ENCODE results near the gene STUB1.

The STUB1 gene

DNA sequence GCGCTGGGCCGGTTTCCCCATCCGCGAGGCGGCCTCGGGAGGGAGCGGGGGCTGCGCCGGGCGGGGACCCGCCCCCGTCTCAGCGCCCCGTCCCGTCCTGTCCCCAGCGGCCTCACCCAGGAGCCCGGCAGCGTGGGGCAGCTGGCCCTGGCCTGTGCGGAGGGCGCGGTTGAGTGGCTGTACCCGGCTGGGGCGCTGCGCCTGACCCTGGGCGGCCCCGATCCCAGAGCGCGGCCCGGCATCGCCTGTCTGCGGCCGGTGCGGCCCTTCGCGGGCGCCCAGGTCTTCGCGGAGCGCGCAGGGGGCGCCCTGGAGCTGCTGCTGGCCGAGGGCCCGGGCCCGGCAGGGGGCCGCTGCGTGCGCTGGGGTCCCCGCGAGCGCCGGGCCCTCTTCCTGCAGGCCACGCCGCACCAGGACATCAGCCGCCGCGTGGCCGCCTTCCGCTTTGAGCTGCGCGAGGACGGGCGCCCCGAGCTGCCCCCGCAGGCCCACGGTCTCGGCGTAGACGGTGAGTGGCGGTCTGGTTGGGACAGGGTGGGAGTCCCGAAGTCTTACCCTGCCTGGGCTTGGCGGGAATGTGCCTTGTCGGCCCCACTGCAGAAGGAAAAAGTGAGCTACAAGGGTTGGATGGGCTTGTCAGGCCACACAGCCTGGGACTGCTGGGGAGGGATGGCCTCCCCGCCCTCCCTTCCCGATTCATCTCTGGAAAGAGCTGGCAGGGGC is 35.4 kb downstream of the STUB1 start:
- H3K27ac ChIP-seq = peak overlapping the region; percentile 82
- TF ChIP-seq ZFX (IDR thresholded peaks at IDR 0.05) = peak; percentile 73
- TF ChIP-seq, protein P1, sequence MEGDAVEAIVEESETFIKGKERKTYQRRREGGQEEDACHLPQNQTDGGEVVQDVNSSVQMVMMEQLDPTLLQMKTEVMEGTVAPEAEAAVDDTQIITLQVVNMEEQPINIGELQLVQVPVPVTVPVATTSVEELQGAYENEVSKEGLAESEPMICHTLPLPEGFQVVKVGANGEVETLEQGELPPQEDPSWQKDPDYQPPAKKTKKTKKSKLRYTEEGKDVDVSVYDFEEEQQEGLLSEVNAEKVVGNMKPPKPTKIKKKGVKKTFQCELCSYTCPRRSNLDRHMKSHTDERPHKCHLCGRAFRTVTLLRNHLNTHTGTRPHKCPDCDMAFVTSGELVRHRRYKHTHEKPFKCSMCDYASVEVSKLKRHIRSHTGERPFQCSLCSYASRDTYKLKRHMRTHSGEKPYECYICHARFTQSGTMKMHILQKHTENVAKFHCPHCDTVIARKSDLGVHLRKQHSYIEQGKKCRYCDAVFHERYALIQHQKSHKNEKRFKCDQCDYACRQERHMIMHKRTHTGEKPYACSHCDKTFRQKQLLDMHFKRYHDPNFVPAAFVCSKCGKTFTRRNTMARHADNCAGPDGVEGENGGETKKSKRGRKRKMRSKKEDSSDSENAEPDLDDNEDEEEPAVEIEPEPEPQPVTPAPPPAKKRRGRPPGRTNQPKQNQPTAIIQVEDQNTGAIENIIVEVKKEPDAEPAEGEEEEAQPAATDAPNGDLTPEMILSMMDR (conservative IDR thresholded peaks at IDR 0.05) = peak; percentile 62

DNA sequence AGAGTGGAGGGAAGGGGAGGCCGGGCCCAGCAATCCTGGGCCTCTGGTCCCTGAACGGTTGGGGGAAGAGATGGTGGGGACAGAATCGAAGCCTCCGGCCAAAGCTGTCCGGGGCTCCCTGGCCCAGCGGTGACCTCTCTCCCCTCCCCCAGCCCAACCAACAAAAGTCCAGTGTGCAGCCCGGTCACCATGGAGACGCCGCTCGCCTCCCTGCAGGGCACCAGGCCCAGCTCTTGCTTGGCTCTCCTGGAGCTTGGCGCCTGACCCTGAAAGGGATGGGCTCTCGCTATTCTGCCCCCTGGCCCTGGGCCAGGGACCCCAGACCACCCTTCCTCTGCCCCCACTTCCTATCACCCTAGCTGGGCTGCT is 36.0 kb downstream of the STUB1 start:
- no peak for TF ChIP-seq ZFX (IDR thresholded peaks at IDR 0.05)
- TF ChIP-seq, protein P1 (conservative IDR thresholded peaks at IDR 0.05) = no peak
- peak overlapping the region; percentile 82 for H3K27ac ChIP-seq

DNA sequence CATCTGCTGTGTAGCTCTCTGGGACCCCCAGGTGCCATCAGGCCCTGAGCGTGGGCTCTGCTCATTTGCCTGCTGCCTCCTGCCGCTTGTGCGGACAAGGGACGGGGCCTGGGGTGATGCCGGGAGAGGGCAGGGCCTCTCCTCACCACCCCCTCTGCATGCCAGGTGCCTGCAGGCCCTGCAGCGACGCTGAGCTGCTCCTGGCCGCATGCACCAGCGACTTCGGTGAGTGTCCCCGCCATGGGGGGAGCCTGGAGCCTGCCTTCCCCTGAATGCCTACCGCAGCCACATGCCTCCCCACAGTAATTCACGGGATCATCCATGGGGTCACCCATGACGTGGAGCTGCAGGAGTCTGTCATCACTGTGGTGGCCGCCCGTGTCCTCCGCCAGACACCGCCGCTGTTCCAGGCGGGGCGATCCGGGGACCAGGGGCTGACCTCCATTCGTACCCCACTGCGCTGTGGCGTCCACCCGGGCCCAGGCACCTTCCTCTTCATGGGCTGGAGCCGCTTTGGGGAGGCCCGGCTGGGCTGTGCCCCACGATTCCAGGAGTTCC is 36.6 kb downstream of the STUB1 start:
- no peak for TF ChIP-seq ZFX (IDR thresholded peaks at IDR 0.05)
- TF ChIP-seq, protein P1 (conservative IDR thresholded peaks at IDR 0.05) = no peak
- H3K27ac ChIP-seq = peak overlapping the region; percentile 82

DNA sequence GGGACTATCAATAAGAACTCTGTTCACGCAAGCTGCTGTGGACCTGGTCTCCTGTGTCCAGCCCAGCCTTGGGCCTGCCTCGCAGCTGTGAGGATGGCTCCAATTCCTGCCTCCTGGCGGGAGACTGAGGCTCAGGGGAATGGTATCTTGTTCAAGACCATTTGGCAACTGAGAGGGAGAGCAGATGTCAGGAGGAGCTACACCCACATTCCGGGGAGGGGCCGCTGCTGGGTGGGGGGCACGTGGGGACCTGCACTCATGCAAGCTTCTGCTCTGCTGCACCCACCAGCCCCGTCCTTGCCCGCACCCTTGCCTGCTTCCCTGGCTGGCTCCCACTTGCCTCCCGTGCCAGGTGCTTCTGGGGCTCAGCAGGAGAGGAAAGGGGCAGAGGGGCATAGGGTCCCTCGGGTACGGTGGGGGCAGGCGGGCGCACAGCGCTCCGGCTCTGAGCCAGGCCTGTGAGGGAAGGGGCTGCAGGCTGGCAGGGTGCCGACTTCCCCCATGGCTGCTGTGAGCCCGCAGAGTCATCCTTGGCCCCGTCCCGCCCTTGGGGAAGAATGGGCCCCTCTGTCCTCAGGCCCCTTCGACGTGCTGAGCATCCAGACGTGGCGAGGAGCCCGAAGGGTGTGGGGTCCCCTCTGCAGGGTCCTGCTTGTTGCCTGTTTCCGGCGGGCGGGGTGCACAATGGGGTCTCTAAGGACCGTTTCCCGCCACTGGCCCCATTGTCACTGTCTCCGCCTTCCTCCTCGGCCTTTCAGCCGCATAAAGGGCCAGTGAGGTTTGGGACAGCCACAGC is 37.4 kb downstream of the STUB1 start:
- no peak overlapping the region for H3K27ac ChIP-seq
- TF ChIP-seq, protein P1 (conservative IDR thresholded peaks at IDR 0.05) = no peak
- no peak for TF ChIP-seq ZFX (IDR thresholded peaks at IDR 0.05)

DNA sequence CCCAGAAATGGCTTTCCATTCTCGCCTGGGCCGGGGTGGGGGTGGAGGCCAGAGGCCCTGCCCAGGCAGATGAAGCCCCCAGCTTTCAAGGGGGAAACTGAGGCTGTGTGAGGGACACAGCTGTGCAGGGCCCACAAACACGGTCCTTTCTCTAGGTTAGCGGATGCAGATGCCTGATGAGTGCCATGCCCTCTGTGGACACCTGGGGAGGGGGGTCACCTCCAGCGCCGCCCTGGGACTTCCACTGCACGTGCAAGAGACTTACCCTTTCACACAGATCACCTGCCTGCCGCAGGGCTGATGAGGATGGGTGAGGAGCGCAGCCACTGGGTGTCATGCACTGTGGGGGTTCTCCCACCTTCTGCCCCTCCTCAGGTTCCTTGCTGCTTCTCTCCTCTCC is 38.2 kb downstream of the STUB1 start:
- TF ChIP-seq ZFX (IDR thresholded peaks at IDR 0.05) = no peak
- TF ChIP-seq, protein P1 (conservative IDR thresholded peaks at IDR 0.05) = no peak
- H3K27ac ChIP-seq = no peak overlapping the region; the same call in 1 of the 2 replicates

DNA sequence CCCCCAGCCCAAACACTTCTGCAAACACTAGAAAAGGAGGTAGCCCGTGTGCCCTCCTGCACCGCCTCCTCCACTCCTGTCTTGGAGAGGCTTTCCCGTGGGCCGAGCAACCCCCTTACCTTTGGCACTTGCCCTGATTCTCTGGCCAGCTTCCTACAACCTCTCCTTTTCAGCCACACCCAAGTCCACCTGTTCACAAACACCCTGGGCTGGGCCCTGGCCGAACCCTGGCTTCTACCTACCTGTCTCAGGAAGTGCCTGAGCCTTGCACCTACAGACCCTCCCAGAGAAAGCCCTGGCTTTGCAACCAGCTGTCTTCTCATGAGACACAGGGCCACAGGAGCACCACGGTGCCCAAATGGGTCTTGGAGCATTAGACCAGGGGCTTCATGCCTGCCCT is 38.7 kb downstream of the STUB1 start:
- TF ChIP-seq, protein P1 (conservative IDR thresholded peaks at IDR 0.05) = no peak
- TF ChIP-seq ZFX (IDR thresholded peaks at IDR 0.05) = no peak
- H3K27ac ChIP-seq = peak overlapping the region; percentile 100; the same call in 1 of the 2 replicates

All from C4-2B (cell line).